IPS DF 6.9 (cell line): Measurements from ENCODE around the gene RBM20.

Source experiments
- DNase-seq: peaks from one replicate; pipeline ENCODE4 v3.0.0-alpha.2; 2013; ENCODE audit warnings: low read depth, low spot score
- H3K27ac ChIP-seq: one replicate; pipeline ENCODE4 v1.5.1; 2013; ENCODE audit warnings: low read length, control low read depth
- H3K27me3 ChIP-seq: 2 replicates; pipeline ENCODE4 v1.6.1; 2013; ENCODE audit warnings: mild to moderate bottlenecking, low read length; ENCODE audit not compliant: control insufficient read depth, insufficient read depth
- H3K36me3 ChIP-seq: 2 replicates; pipeline ENCODE4 v1.6.1; 2013; ENCODE audit warnings: low read length; ENCODE audit not compliant: control insufficient read depth, insufficient read depth
- H3K4me1 ChIP-seq: 2 replicates; pipeline ENCODE4 v1.6.1; 2013; ENCODE audit warnings: low read length; ENCODE audit not compliant: control insufficient read depth, insufficient read depth
- H3K4me3 ChIP-seq: 2 replicates; pipeline ENCODE4 v1.5.1; 2013; ENCODE audit warnings: mild to moderate bottlenecking, low read length
- H3K9me3 ChIP-seq: 2 replicates; pipeline ENCODE4 v1.6.1; 2013; ENCODE audit warnings: low read length, inconsistent platforms; ENCODE audit not compliant: control insufficient read depth, insufficient read depth
- WGBS: extraction: QIAGEN DNeasy Blood & Tissue Kit; methylation state at CpG from one replicate; pipeline ENCODE4 v1.1.7; 2013; ENCODE audit warnings: mixed read lengths, missing lambda C conversion rate; ENCODE audit not compliant: insufficient read length, insufficient coverage; 5-methylcytosine and 5-hydroxymethylcytosine counted together

The RBM20 gene

GRCh38 chr10:110843031-110843430 lies 198.9 kb downstream of the RBM20 start:
- H3K27me3 ChIP-seq, result no peaks in the 10 kb centered on the region
- no CpG with 5 or more reads among the region's 2 CpGs for WGBS
- no peak overlapping the region for H3K27ac ChIP-seq
- H3K4me3 ChIP-seq, result no peak overlapping the region
- 0 out of 2 replicates have a peak, but pooled peaks cover 1% of the 10 kb centered on the region for H3K4me1 ChIP-seq
- no peaks in the 10 kb centered on the region for H3K36me3 ChIP-seq
- no peak for DNase-seq
- H3K9me3 ChIP-seq, result no peaks in the 10 kb centered on the region

- Histone ChIP-seq H3K4me1 (0 out of 2 replicates have a peak, but pooled peaks cover 1% of the 10 kb centered on the region), H3K27ac (no peak overlapping the region), H3K4me3 (no peak overlapping the region), H3K9me3 (no peaks in the 10 kb centered on the region), H3K27me3 (no peaks in the 10 kb centered on the region), H3K36me3 (no peaks in the 10 kb centered on the region)
- DNase-seq, result no peak
- no CpG with 5 or more reads among the region's 8 CpGs for WGBS
Measured at GRCh38 chr10:110843796-110844616, 199.9 kb downstream of the RBM20 start.

GRCh38 chr10:110844617-110844881 lies 200.4 kb downstream of the RBM20 start:
- Histone ChIP-seq H3K36me3 (no peaks in the 10 kb centered on the region), H3K4me1 (0 out of 2 replicates have a peak, but pooled peaks cover 1% of the 10 kb centered on the region), H3K27ac (no peak overlapping the region), H3K4me3 (no peak overlapping the region), H3K27me3 (no peaks in the 10 kb centered on the region), H3K9me3 (no peaks in the 10 kb centered on the region)
- no peak for DNase-seq
- WGBS, result no CpG with 5 or more reads among the region's 4 CpGs

GRCh38 chr10:110845192-110845755 lies 201.1 kb downstream of the RBM20 start:
- 0 out of 2 replicates have a peak, but pooled peaks cover 1% of the 10 kb centered on the region for H3K4me1 ChIP-seq
- no peak for DNase-seq
- no peaks in the 10 kb centered on the region for H3K36me3 ChIP-seq
- no peaks in the 10 kb centered on the region for H3K27me3 ChIP-seq
- no peak overlapping the region for H3K27ac ChIP-seq
- no CpG with 5 or more reads among the region's 2 CpGs for WGBS
- H3K4me3 ChIP-seq, result no peak overlapping the region
- H3K9me3 ChIP-seq, result no peaks in the 10 kb centered on the region

- H3K27ac ChIP-seq, result no peak overlapping the region
- no peak overlapping the region for H3K4me3 ChIP-seq
- no peaks in the 10 kb centered on the region for H3K27me3 ChIP-seq
- no peak for DNase-seq
- whole genome bisulfite sequencing, result no CpG with 5 or more reads among the region's 3 CpGs
- no peaks in the 10 kb centered on the region for H3K9me3 ChIP-seq
- H3K4me1 ChIP-seq, result no peaks in the 10 kb centered on the region
- H3K36me3 ChIP-seq, result no peaks in the 10 kb centered on the region
Measured at GRCh38 chr10:110845756-110846620, 201.9 kb downstream of the RBM20 start.

GRCh38 chr10:110847374-110847773 lies 203.2 kb downstream of the RBM20 start:
- Histone ChIP-seq H3K4me1 (no peaks in the 10 kb centered on the region), H3K4me3 (no peak overlapping the region), H3K27ac (no peak overlapping the region), H3K9me3 (no peaks in the 10 kb centered on the region), H3K36me3 (no peaks in the 10 kb centered on the region), H3K27me3 (no peaks in the 10 kb centered on the region)
- DNase-seq, result no peak
- WGBS, result no CpG with 5 or more reads among the region's 6 CpGs

GRCh38 chr10:110848106-110848505 lies 204.0 kb downstream of the RBM20 start:
- Histone ChIP-seq H3K27ac (no peak overlapping the region), H3K4me1 (no peaks in the 10 kb centered on the region)
- DNase-seq, result no peak

GRCh38 chr10:110850099-110850498 lies 206.0 kb downstream of the RBM20 start:
- no peaks in the 10 kb centered on the region for H3K36me3 ChIP-seq
- WGBS, result no CpG with 5 or more reads among the region's 3 CpGs
- no peak for DNase-seq
- H3K27me3 ChIP-seq, result no peaks in the 10 kb centered on the region; the same call in 1 of the 2 replicates
- no peaks in the 10 kb centered on the region for H3K4me1 ChIP-seq
- no peak overlapping the region for H3K4me3 ChIP-seq
- H3K27ac ChIP-seq, result no peak overlapping the region
- H3K9me3 ChIP-seq, result no peaks in the 10 kb centered on the region

More at GRCh38 chr10:110848106-110848505, 204.0 kb downstream of the RBM20 start:
- no CpG with 5 or more reads among the region's 2 CpGs for WGBS
- Histone ChIP-seq H3K9me3 (no peaks in the 10 kb centered on the region), H3K27me3 (no peaks in the 10 kb centered on the region), H3K36me3 (no peaks in the 10 kb centered on the region), H3K4me3 (no peak overlapping the region)

GRCh38 chr10:110851020-110851612 lies 207.0 kb downstream of the RBM20 start:
- no CpG with 5 or more reads among the region's 8 CpGs for WGBS
- H3K27ac ChIP-seq, result no peak overlapping the region
- H3K4me1 ChIP-seq, result no peaks in the 10 kb centered on the region

GRCh38 chr10:110852255-110852896 lies 208.2 kb downstream of the RBM20 start:
- Histone ChIP-seq H3K27ac (no peak overlapping the region), H3K27me3 (no peaks in the 10 kb centered on the region; the same call in 1 of the 2 replicates), H3K4me1 (no peaks in the 10 kb centered on the region), H3K9me3 (no peaks in the 10 kb centered on the region), H3K36me3 (no peaks in the 10 kb centered on the region), H3K4me3 (no peak overlapping the region)
- no peak for DNase-seq
- no CpG with 5 or more reads among the region's 7 CpGs for WGBS

More at GRCh38 chr10:110851020-110851612, 207.0 kb downstream of the RBM20 start:
- no peaks in the 10 kb centered on the region for H3K36me3 ChIP-seq
- no peaks in the 10 kb centered on the region for H3K9me3 ChIP-seq
- no peak for DNase-seq
- H3K27me3 ChIP-seq, result no peaks in the 10 kb centered on the region; the same call in 1 of the 2 replicates
- H3K4me3 ChIP-seq, result no peak overlapping the region
